GM19193 (cell line): ENCODE results near the gene TLX1.

Source experiments
- POLR2A ChIP-seq: IDR thresholded peaks from 4 replicates; pipeline ENCODE4 v1.6.1; 2011; ENCODE audit not compliant: insufficient read depth, insufficient read length; ENCODE audit errors: extremely low read depth

Gene TLX1

GRCh38 chr10:101101372-101101881, 29.7 kb upstream of the TLX1 start:
- TF ChIP-seq POLR2A: no peak

DNA sequence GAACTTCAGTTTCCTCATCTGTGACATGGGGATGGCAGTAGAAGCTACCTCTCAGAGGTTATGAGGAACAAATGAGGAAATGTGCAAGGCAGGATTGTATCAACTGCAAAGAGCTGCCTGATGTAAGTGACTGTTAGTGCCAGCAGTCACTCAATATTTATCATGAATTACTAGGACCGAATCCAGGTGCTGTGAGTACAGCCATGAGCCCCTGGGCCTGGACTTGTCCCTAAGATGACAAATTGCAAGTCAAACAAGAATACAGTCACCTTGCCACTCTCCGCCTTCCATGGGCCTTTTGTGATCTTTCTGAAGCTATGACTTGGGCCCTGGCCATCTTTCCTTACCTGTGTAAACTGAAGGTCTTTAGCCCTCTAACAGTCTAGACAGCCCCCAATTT, 27.7 kb upstream of the TLX1 start:
- no peak for TF ChIP-seq POLR2A

- TF ChIP-seq POLR2A: no peak
These were observed 24.7 kb upstream of the TLX1 start for GRCh38 chr10:101106351-101106750.

- TF ChIP-seq POLR2A: no peak
These were observed 23.3 kb upstream of the TLX1 start for GRCh38 chr10:101107771-101108170.

DNA sequence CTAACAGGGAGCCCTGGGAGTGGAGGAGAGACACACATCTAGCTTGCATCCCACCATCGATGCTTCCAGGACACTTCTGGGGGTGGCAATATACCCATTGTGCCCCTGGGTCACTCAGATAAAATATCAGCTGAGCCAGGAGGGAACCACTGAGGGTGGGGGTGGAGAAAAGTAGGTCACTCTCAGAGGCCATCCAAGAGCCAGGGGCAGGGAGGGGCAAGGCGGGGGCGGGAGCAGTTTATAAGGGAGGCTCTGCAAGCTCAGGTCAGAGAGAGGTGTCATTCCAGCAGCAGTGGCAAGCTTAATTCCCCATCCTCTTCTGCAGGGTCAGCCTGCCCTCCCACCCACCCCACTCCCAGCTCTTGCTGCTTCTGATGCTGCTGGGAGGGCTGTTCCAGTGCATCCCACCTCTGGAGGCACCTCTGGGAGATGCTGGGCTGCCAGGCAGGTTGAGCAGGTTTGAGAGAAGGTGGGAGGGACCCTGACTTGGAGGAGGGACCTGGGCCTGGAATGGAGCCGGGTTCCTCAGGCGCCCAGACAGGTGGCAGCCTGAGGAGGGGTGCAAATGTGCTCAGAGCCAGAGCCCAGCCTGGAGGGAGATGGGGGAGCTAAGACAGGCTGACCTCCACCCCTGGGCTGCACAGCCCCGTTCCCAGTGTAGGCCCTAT, 20.1 kb upstream of the TLX1 start:
- no peak for TF ChIP-seq POLR2A

- no peak for TF ChIP-seq POLR2A
These were observed 19.6 kb upstream of the TLX1 start for GRCh38 chr10:101111547-101111946.

DNA sequence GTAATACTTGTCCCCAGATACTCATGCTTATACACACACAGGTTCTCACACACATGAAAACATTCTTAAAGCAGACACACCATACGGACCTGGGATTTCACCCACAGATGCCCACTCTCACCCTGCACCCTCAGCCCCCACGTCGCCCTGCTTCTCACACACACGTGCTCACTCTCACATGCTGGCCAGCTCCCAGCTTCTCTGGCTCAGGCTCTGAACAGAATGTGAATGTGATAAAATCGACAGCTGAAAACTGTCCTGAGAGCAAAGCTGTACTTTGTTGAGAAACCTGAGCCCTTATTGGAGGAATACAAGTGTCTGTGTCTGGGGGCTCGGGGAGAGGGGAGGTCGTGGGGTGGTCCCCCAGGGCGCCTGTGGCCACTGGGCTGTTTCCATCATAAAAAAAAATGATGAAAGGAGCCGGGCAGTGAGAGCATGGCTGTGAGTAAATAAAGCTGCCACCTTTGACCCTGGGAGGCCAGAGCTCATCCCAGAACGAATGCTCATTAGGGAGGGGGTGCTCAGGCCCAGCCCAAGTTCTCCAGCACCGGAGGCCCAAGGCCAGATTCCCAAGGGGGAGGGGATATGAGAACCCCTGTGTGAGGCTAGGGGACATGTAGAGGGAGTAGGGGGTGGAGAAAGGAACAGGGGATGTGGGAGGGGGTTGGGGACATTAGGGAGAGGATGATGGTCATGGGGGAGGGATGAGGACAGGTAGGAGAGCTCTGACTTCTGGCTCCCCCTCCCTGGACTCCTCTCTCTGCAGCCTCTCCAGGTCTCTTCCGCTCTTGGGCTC, 18.1 kb upstream of the TLX1 start:
- TF ChIP-seq POLR2A: no peak

DNA sequence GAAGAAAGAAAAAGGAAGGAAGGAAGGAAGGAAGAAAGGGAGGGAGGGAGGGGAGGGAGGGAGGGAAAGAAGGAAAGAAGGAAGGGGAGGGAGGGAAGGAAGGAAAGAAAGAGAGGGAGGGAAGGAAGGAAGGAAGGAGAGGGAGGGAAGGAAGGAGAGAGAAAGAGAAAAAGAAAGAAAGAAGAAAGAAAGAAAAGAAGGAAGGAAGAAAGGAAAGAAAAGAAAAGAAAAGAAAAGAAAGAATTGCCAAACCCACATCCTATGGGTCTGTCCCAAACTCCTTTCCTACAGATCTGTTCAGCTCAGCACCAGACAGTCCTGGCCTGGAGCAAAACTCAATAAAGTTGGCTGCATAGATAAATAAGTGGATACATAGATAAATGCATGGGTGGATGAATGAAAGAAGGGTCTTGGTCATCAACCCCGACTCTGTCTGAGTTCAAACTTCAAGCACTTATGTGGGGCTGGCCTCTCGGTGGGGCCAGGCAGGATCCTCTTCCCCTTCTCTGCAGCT, 17.2 kb upstream of the TLX1 start:
- no peak for TF ChIP-seq POLR2A

- TF ChIP-seq POLR2A: no peak
These were observed 16.5 kb upstream of the TLX1 start for GRCh38 chr10:101114646-101115045.

- TF ChIP-seq POLR2A: no peak
These were observed 14.3 kb upstream of the TLX1 start for GRCh38 chr10:101116754-101117153.

GRCh38 chr10:101118031-101118430, 13.1 kb upstream of the TLX1 start:
- no peak for TF ChIP-seq POLR2A

GRCh38 chr10:101120520-101120883, 10.6 kb upstream of the TLX1 start:
- TF ChIP-seq POLR2A: no peak

GRCh38 chr10:101120884-101121653, 10.0 kb upstream of the TLX1 start:
- TF ChIP-seq POLR2A: peak; percentile 16

- TF ChIP-seq POLR2A: no peak
These were observed 9.5 kb upstream of the TLX1 start for GRCh38 chr10:101121654-101122031.
